Osteocyte (in vitro differentiated cells): ENCODE results near the gene QSER1. TPM values are rescaled to one million over a fixed set of nuclear protein-coding genes. Genes with fewer than 3 reads are reported as not detected.

ENCODE experiments used
- DNase-seq: peaks from one replicate; pipeline ENCODE4 v3.0.0; 2021; ENCODE audit warnings: mixed read lengths; ENCODE audit not compliant: unreplicated experiment; ENCODE audit errors: extremely low spot score
- H3K27ac Mint-ChIP-seq: one replicate; pipeline ENCODE4 v1.8.0; 2021; ENCODE audit warnings: mild to moderate bottlenecking, mixed read lengths; ENCODE audit not compliant: unreplicated experiment
- H3K27me3 Mint-ChIP-seq: one replicate; pipeline ENCODE4 v1.8.0; 2021; ENCODE audit warnings: mixed read lengths; ENCODE audit not compliant: unreplicated experiment
- H3K36me3 Mint-ChIP-seq: one replicate; pipeline ENCODE4 v1.8.0; 2021; ENCODE audit warnings: mixed read lengths; ENCODE audit not compliant: unreplicated experiment
- H3K4me1 Mint-ChIP-seq: one replicate; pipeline ENCODE4 v1.8.0; 2021; ENCODE audit warnings: mixed read lengths; ENCODE audit not compliant: unreplicated experiment
- H3K4me3 Mint-ChIP-seq: one replicate; pipeline ENCODE4 v1.8.0; 2021; ENCODE audit warnings: mild to moderate bottlenecking, moderate library complexity, mixed read lengths; ENCODE audit not compliant: unreplicated experiment
- H3K9me3 Mint-ChIP-seq: one replicate; pipeline ENCODE4 v1.8.0; 2021; ENCODE audit warnings: mixed read lengths; ENCODE audit not compliant: unreplicated experiment
- total RNA-seq: library from RNA; stranded (reverse); gene quantifications from 2 replicates; pipeline ENCODE4 v1.2.1, GENCODE V29; 2021
- TF ChIP-seq, protein P1 (sequence below): fragments of 200-600 bp; sonication (generic); IDR thresholded peaks from 2 replicates; pipeline ENCODE4 v1.5.0; 2021; ENCODE audit warnings: antibody characterized with exemption, mild to moderate bottlenecking, moderate library complexity

Gene QSER1
- total RNA-seq, 1 donor from 2014 or later: 32.4 TPM

- no peak overlapping the region for H3K4me3 Mint-ChIP-seq
- no peak overlapping the region for H3K27ac Mint-ChIP-seq
- peaks cover 6% of the 10 kb centered on the region for H3K4me1 Mint-ChIP-seq
- no peaks in the 10 kb centered on the region for H3K27me3 Mint-ChIP-seq
- H3K36me3 Mint-ChIP-seq: peaks cover 2% of the 10 kb centered on the region
- TF ChIP-seq, protein P1, sequence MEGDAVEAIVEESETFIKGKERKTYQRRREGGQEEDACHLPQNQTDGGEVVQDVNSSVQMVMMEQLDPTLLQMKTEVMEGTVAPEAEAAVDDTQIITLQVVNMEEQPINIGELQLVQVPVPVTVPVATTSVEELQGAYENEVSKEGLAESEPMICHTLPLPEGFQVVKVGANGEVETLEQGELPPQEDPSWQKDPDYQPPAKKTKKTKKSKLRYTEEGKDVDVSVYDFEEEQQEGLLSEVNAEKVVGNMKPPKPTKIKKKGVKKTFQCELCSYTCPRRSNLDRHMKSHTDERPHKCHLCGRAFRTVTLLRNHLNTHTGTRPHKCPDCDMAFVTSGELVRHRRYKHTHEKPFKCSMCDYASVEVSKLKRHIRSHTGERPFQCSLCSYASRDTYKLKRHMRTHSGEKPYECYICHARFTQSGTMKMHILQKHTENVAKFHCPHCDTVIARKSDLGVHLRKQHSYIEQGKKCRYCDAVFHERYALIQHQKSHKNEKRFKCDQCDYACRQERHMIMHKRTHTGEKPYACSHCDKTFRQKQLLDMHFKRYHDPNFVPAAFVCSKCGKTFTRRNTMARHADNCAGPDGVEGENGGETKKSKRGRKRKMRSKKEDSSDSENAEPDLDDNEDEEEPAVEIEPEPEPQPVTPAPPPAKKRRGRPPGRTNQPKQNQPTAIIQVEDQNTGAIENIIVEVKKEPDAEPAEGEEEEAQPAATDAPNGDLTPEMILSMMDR: no peak
- DNase-seq: no peak
- no peaks in the 10 kb centered on the region for H3K9me3 Mint-ChIP-seq
Observed at GRCh38 chr11:32916361-32916760, 23.8 kb downstream of the QSER1 start.

- no peak for DNase-seq
- no peaks in the 10 kb centered on the region for H3K27me3 Mint-ChIP-seq
- no peak overlapping the region for H3K27ac Mint-ChIP-seq
- no peak overlapping the region for H3K4me3 Mint-ChIP-seq
- TF ChIP-seq, protein P1: no peak
- H3K9me3 Mint-ChIP-seq: no peaks in the 10 kb centered on the region
- H3K36me3 Mint-ChIP-seq: peaks cover 2% of the 10 kb centered on the region
- peaks cover 6% of the 10 kb centered on the region for H3K4me1 Mint-ChIP-seq
Observed at GRCh38 chr11:32916994-32917393, 24.4 kb downstream of the QSER1 start.

- Mint-ChIP-seq H3K9me3 (no peaks in the 10 kb centered on the region), H3K27ac (no peak overlapping the region), H3K4me3 (no peak overlapping the region), H3K4me1 (peaks cover 6% of the 10 kb centered on the region), H3K27me3 (no peaks in the 10 kb centered on the region), H3K36me3 (peaks cover 2% of the 10 kb centered on the region)
- TF ChIP-seq, protein P1: no peak
- no peak for DNase-seq
Observed at GRCh38 chr11:32918427-32918826, 25.8 kb downstream of the QSER1 start.

DNA sequence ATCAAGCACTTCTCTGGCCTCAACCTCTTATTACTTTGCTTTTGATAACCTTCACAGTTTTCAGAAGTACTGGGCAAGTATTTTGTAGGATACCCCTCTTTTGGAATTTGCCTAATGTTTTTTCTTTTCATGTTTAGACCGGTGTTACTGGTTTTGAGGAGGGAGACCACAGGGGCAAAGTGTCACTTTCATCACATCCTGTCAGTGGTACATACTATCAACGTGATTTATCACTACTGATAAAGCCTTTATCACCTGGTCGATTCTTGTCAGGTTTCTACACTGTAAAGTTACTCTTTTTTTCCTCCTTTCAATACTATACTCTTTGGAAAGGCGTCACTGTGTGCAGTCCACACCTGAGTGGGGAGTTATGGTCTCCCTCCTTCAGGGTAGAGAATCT, 26.7 kb downstream of the QSER1 start:
- DNase-seq: no peak
- no peak overlapping the region for H3K4me3 Mint-ChIP-seq
- TF ChIP-seq, protein P1: no peak
- H3K36me3 Mint-ChIP-seq: peaks cover 2% of the 10 kb centered on the region
- no peaks in the 10 kb centered on the region for H3K27me3 Mint-ChIP-seq
- peaks cover 6% of the 10 kb centered on the region for H3K4me1 Mint-ChIP-seq
- H3K27ac Mint-ChIP-seq: no peak overlapping the region
- H3K9me3 Mint-ChIP-seq: no peaks in the 10 kb centered on the region

DNA sequence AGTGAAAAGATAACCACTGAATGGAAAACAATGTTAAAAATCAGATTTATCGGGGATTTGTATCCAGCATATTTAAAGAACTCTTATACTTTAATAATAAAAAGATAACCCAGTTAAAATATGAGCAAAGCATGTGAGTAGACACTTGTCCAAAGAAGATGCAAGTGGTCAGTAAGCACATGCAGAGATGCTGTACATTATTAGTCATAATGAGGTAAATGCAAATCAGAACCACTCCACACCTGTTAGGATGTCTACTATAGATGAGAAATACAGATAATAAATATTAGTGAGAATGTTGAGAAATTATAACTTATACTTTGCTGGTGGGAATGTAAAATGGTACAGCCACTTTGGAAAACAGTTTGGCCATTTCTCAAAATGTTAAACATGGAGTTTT, 28.0 kb downstream of the QSER1 start:
- Mint-ChIP-seq H3K9me3 (no peaks in the 10 kb centered on the region), H3K27ac (no peak overlapping the region), H3K27me3 (no peaks in the 10 kb centered on the region), H3K36me3 (peaks cover 4% of the 10 kb centered on the region), H3K4me3 (no peak overlapping the region), H3K4me1 (peaks cover 6% of the 10 kb centered on the region)
- no peak for DNase-seq
- TF ChIP-seq, protein P1: no peak
